Testis (tissue), 3 donors: Measurements from ENCODE around the gene OCIAD2. TPM values are rescaled to one million over a fixed set of nuclear protein-coding genes. Genes with fewer than 3 reads are reported as not detected.
"Not testable (repeated sequence)": the region's sequence is repeated elsewhere in the genome, so short reads cannot be mapped to it uniquely, and the experiment has no call there.

Experiments
- DNase-seq: peaks from one replicate; pipeline ENCODE4 v3.0.0-alpha.2; 2019
- H3K27ac ChIP-seq, 2 donors: fragments of 200-600 bp; sonication (generic); one replicate each; pipeline ENCODE4 v1.5.1; 2019
- H3K27me3 ChIP-seq: fragments of 200-600 bp; sonication (generic); one replicate; pipeline ENCODE4 v1.5.1; 2019
- H3K36me3 ChIP-seq: fragments of 200-600 bp; sonication (generic); one replicate; pipeline ENCODE4 v1.5.1; 2017; ENCODE audit warnings: low read depth; ENCODE audit errors: missing control alignments
- H3K4me1 ChIP-seq: fragments of 200-600 bp; sonication (generic); one replicate; pipeline ENCODE4 v1.5.1; 2019
- H3K4me3 ChIP-seq, 2 donors: fragments of 200-600 bp; sonication (generic); one replicate each; pipeline ENCODE4 v1.5.1; 2017 to 2019
- H3K9me3 ChIP-seq: fragments of 200-600 bp; sonication (generic); one replicate; pipeline ENCODE4 v1.5.1; 2017
- CTCF ChIP-seq, 3 experiments: fragments of 450-650 bp in 2 of 3; fragments of 200-600 bp in 1 of 3; sonication (generic) in 1 of 3; IDR thresholded peaks; one replicate each; pipeline ENCODE4 v1.5.1; 2016 to 2019; ENCODE audit warnings: antibody characterized with exemption in 3 of 3, mild to moderate bottlenecking in 2 of 3, moderate library complexity in 1 of 3
- POLR2A ChIP-seq: fragments of 450-650 bp; IDR thresholded peaks from one replicate; pipeline ENCODE4 v1.6.1; 2017; ENCODE audit warnings: antibody characterized with exemption, mild to moderate bottlenecking, moderate library complexity
- WGBS, 2 donors: methylation state at CpG; one replicate each; pipeline ENCODE4 v1.1.5; 2018; 5-methylcytosine and 5-hydroxymethylcytosine counted together
- intact Hi-C: fragments of 100-400 bp; cut with DNase I; formaldehyde crosslinking; loops from one replicate; pipeline ENCODE4 v1.15.1; 2023; ENCODE audit warnings: low total_unique reads
- polyA plus RNA-seq: library from polyadenylated mRNA; stranded (reverse); fragments of 350-450 nt; fragmentation: Illumina TruSeq; extraction: RNeasy Lipid Tissue Mini Kit (QIAGEN cat#74804); gene quantifications from one replicate; pipeline ENCODE4 v1.2.3, GENCODE V29; 2014; ENCODE audit warnings: low read depth, low replicate concordance; ENCODE audit not compliant: insufficient read depth
- total RNA-seq, 2 donors: library from RNA; depleted of rRNA; stranded (reverse); fragments of >200 nt; gene quantifications; one replicate each; pipeline ENCODE4 v1.2.3, GENCODE V29; 2016

Gene OCIAD2
- total and polyA plus RNA-seq, 3 donors from 2014 or later, result 12.9 to 26.5 (median 15.9) TPM

GRCh38 chr4:48898733-48899431 is 7.7 kb downstream of the OCIAD2 start:
- Histone ChIP-seq H3K27me3 (no peaks in the 10 kb centered on the region), H3K36me3 (no peaks in the 10 kb centered on the region), H3K9me3 (no peaks in the 10 kb centered on the region), H3K27ac (no peak overlapping the region), H3K4me3 (no peak overlapping the region), H3K4me1 (peaks cover 8% of the 10 kb centered on the region)
- DNase-seq, result no peak
- 86% methylated on average over 5 of the region's 5 CpGs for WGBS, 2 donors
- TF ChIP-seq POLR2A (no peak), CTCF (IDR thresholded peaks at IDR 0.05) (no peak)
- intact Hi-C loops, result no loop called here

GRCh38 chr4:48896845-48897244 is 9.7 kb downstream of the OCIAD2 start:
- TF ChIP-seq CTCF (IDR thresholded peaks at IDR 0.05), result no peak
- TF ChIP-seq POLR2A, result no peak
- H3K36me3 ChIP-seq, result no peaks in the 10 kb centered on the region

GRCh38 chr4:48891028-48891619 is 15.4 kb downstream of the OCIAD2 start:
- TF ChIP-seq CTCF (IDR thresholded peaks at IDR 0.05), result no peak
- no peak for TF ChIP-seq POLR2A
- Histone ChIP-seq H3K36me3 (no peaks in the 10 kb centered on the region), H3K4me3 (no peak overlapping the region), H3K9me3 (no peaks in the 10 kb centered on the region), H3K4me1 (no peaks in the 10 kb centered on the region), H3K27ac (no peak overlapping the region), H3K27me3 (no peaks in the 10 kb centered on the region)
- DNase-seq, result no peak
- intact Hi-C loops, result no loop called here

More at GRCh38 chr4:48896845-48897244, 9.7 kb downstream of the OCIAD2 start:
- WGBS, 2 donors, result 88 to 93% methylated on average over 3 of the region's 3 CpGs
- DNase-seq, result no peak
- Histone ChIP-seq H3K9me3 (no peaks in the 10 kb centered on the region), H3K4me3 (no peak overlapping the region), H3K4me1 (peaks cover 8% of the 10 kb centered on the region), H3K27me3 (no peaks in the 10 kb centered on the region), H3K27ac (no peak overlapping the region)
- intact Hi-C loops, result no loop called here

GRCh38 chr4:48889750-48890149 is 16.8 kb downstream of the OCIAD2 start:
- H3K9me3 ChIP-seq, DNase-seq, H3K27ac ChIP-seq, H3K36me3 ChIP-seq, H3K4me1 ChIP-seq, H3K27me3 ChIP-seq, H3K4me3 ChIP-seq, intact Hi-C loops: not testable (repeated sequence)
- 93 to 95% methylated on average over 3 of the region's 3 CpGs for WGBS, 2 donors

- H3K4me1 ChIP-seq, H3K4me3 ChIP-seq, H3K27ac ChIP-seq, H3K27me3 ChIP-seq, DNase-seq, intact Hi-C loops, H3K9me3 ChIP-seq, H3K36me3 ChIP-seq: not testable (repeated sequence)
- WGBS, 2 donors, result 82 to 88% methylated on average over 3 of the region's 3 CpGs
Measured at GRCh38 chr4:48881646-48882045, 24.9 kb downstream of the OCIAD2 start.
